ENCODE results near the gene PNPLA1. TPM values are rescaled to one million over a fixed set of nuclear protein-coding genes. Genes with fewer than 3 reads are reported as not detected.

PNPLA1 gene
- total RNA-seq, 1 donor from 2014 or later: 0.14 TPM

DNA sequence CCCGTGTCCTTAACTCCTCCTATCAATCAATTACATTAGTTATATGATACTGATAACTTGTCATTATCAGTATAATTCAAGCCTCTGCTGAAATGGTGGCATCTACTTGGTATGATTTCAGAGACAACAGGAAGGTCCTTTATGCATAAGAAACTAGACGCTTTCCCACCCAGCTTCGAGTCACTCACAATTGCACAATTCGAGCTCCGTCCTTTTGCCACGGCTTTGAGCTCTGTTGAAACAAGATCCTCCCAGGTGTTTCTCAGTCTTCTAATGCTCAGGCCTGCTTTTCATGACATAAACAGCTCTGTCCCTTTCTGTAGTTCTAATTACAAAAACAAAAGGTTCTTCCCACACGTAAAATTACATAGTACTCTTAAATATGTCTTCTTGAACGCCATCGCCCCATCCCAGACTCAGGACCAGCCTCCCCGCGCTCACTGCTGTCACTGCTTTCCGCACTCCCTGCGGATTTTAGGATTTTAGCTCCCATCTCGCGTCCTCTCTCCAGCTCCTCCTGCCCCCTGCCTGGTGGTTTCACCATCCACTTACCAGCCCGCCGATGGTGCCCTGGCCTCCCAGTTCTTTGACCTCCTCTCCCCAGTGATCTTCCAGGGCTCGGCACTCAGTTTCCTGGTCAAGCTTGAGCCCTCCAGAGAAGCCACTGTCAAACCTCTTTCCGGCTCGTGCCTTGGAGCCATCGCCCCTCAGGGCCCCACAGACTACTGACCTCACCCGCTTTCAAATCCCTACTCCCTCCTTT lies 23.2 kb upstream of the PNPLA1 start:
- no peak for DNase-seq (ENCODE audit: low spot score)

DNA sequence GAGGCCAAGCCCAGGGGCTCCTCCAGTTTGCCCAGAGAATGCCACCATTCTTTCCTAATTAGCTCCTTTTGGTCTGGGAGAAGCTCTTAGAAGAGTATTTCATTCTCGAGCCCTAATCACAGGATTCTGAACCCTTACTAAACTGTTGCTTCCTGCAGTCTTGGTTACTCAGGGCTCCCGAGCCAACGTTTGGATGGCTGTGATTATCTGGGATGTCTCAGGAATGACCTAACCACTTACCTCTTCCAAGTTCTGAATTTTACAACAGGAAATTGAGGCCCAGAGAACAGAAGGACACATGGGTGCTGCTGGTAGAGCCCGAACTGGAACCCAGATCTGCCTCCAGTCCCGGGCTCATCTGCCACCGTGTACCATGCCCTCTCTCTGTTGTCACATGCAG lies 22.2 kb upstream of the PNPLA1 start:
- no peak for DNase-seq (ENCODE audit: low spot score)

DNA sequence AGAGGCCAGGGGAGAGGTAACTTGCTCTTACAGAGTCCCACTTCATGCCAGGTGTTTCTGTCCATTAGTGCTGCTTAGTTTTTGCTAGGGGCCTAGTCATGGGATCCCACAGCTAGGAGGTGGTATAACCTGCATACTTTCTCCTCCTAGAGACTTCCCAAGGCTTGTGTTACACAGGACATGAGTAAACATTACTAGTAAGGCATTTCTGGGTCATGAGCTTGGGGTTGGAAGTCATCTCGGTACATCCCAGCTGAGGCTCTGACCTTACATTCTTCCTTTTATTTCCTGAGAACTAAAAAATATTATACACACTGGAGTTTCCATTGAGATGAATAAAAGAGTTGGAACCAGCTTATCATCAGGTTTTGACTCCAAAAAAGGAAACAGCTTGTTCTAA lies 20.9 kb upstream of the PNPLA1 start:
- DNase-seq (ENCODE audit: low spot score): no peak

DNA sequence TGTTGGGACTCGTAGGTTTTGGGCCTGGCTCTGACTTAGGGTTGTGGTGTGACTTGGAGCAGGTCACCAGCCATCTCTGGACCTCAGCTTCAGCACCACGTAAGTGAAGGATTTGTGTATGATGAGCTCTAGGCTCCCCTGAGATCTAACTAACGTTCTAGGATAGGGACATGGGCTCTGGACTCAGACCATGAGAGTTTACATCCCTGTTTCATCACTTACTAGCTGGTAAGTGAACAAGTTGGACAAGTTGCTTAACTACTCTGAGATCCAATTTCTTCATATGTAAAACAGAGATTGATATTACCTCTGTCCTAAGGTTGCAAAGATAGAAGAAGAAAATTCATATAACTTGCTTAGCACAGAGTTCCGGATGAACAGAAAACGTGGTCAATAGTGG lies 20.3 kb upstream of the PNPLA1 start:
- no peak for DNase-seq (ENCODE audit: low spot score)

DNA sequence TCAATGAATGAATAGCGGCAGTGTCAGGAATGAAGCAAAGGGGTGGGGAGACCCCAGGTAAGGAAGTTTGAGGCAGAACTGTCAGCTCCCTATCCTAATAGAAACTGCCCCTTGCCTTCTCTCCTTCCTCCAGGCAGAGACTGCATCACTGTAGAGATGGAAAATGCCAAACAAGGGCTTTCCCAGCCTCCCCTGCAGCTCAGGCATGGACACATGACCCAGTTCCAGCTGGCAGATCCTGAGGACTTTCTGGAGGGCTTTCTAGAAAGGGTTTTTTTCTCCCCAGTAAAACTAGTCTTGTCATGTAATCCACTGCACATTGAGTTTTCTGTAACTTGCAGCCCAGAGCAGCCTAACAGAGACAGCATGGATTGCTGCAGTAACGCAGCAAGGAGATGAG lies 17.9 kb upstream of the PNPLA1 start:
- DNase-seq (ENCODE audit: low spot score): no peak

DNA sequence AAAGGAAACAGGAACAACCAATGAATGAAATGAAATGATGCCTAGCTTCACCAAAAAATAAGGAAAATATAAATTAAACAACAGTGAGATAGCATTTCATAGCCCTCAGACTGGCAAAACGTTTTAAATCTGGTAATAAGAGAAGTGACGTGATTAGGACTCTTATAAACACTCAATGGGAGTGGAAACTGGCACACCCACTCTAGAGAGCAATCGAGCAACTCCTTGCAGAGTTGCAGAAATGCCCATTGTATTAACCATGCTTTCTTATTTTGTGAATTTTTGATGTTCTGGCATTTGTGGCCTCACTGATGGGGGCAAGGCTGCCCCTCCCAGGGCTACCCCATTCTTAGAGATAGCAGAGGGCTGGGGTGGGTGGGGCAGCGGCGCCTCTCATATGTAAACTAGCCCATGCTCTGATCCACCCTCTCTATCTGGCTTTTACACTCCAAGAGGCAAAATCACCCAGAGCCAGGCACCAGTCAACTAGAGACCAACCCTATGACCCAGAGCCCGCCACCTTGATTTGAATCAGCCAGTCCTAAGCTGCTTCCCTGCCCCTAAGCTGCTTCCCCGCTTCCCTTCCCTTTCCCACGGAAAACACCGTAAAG lies 6.4 kb upstream of the PNPLA1 start:
- DNase-seq (ENCODE audit: low spot score): no peak

DNA sequence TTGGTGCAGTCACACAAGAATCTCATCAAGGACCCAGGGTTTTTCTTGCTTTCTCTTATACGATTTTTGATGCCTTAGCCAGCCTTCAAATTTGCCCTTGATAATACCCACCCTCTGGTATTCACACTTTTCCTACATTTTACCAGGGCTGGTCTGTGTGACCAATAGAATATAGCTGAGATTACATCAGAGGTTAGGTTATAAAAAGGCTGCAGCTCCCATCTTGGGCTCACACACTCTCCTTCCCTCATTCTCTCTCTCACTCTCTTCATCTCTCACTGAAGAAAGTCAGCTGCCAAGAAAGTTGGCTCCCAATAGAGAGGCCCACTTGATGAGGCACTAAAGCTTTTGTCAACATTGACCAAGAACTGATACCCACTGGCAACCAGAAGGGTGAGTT lies 4.1 kb upstream of the PNPLA1 start:
- no peak for DNase-seq (ENCODE audit: low spot score)

DNA sequence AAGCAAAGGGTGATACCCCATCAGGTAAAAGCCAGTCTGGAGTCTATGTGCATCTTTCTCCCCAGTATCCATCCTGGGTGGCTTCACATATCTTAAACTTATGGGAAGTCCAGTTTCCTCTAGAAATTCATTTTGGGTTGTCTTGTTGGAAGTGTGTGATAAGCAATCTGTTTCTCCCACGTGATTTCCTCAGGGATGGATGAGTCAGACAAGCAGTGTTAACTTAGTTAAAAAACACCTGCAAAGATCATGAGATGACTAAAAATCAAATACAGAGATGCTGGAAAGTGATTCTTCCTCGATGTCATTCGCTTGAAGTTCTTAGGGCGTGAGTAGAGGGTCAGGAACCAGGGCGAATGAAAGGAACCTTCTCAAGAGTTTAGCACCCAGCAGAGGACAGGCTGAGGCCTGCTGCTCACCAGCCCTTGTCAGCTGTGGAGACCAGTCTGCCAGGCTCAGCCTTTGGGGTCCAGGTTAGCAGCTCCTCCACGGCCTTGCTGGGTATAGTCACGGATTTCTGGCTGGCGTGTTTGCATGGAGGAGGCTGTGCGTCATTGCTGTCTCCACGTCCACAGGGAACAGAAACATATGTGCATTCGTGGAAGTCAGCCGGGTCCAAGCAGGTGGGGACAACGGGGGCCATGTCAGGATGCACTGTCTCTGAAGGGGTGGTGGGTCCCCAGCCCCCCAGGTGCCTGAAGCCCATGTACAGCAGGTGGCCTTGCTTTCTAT lies 2.8 kb upstream of the PNPLA1 start:
- no peak for DNase-seq (ENCODE audit: low spot score)

DNA sequence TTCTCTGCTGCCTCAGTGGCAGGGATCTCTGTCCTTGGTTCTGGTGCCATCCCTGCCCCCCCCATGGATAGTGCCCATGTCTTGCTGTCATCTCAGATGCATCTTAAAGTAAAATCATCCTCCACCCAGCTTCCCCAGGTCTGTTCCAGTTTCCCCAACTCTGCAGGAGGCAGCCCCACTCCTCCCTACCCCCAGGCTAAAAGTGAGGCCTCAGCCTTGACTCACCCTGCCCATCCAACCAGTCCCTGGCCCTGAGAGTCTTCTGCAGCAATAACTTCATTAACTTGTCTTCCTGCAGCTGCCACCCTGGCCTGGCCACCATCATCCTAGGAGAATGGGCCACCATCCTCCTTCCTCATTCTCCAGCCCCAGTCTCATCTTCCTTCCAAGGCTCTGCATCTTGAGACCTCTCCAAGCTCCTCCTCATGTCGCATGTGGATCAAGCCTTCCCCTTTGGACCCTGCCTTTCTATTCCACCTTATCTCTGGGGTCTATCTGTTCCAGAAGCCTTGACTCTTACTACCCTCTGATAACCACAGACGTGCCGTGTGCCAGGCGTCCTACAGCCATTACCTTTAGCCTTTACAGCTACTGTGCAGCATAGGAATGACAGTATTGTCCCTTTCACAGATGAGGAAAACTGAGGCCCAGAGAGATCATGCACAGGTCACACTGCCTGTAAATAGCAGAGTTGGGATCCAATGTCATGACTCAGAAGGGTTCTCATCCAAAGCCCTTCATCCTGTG lies 2.0 kb upstream of the PNPLA1 start:
- no peak for DNase-seq (ENCODE audit: low spot score)

DNA sequence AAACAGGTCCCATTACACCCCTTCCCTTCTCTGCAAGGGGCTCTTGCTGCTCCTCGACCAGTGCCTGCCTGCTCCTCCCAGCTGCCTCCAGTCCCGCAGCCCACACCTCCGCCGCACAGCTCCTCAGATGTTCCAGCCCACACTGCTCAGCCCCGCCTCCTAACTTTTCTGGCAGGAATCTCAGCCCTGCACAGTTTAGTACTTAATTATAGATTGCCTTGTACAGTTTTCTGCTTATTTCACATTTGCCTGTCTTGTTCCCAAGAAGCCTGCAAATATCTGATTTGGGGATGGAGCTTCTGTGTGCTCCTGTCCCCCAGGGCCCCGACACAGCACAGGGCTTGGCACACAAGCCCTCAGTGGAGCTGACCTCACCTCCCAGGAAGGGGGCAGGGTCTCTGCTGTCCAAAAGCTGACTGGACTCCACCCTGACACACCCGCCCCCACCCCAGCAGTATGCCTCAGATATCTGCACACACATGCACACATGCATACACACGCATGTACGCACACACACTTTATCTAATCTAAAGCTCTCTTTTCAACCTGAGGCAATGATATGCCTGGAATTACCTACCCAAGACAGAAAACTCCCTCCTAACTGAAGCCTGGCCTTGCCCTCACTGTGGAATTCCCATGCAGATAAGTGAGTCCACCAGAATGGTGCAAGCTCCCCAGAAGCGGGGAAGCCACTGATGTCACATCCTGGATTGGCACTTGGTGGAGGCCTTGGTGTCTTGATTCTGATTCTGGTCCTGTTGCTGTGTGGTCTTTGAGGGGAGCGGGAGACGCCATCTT lies 1.2 kb upstream of the PNPLA1 start:
- no peak for DNase-seq (ENCODE audit: low spot score)

DNA sequence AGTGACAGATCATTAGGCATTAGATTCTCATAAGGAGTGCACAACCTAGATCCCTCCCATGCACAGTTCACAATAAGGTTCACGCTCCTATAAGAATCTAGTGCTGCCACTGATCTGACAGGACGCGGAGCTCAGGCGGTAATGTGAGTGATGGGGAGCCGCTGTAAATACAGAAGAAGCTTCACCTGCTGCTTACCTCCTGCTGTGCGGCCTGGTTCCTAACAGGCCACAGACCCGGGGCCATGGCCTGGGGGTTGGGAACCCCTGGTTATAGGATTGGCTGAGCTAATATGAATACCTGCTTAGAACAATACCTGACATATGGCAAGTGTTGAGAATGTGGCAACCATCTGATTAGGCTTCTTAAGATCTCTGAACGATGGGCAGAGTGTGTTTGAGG lies 2.4 kb downstream of the PNPLA1 start:
- no peak for DNase-seq (ENCODE audit: low spot score)

DNA sequence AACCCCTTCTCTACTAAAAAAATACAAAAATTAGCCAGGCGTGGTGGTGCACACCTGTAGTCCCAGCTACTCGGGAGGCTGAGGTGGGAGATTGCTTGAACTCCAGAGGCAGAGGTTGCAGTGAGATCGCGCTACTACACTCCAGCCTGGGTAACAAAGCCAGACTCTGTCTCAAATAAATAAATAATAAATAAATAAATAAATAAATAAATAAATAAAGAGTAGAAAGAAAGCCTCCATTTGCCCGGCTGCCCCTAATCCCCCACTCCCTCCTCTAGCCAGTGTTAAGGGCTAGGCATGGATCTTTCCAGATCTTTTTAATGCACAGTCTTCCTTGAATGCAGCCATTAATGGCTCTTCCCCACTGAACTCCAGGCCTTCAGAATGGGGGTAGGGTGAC lies 3.2 kb downstream of the PNPLA1 start:
- no peak for DNase-seq (ENCODE audit: low spot score)

DNA sequence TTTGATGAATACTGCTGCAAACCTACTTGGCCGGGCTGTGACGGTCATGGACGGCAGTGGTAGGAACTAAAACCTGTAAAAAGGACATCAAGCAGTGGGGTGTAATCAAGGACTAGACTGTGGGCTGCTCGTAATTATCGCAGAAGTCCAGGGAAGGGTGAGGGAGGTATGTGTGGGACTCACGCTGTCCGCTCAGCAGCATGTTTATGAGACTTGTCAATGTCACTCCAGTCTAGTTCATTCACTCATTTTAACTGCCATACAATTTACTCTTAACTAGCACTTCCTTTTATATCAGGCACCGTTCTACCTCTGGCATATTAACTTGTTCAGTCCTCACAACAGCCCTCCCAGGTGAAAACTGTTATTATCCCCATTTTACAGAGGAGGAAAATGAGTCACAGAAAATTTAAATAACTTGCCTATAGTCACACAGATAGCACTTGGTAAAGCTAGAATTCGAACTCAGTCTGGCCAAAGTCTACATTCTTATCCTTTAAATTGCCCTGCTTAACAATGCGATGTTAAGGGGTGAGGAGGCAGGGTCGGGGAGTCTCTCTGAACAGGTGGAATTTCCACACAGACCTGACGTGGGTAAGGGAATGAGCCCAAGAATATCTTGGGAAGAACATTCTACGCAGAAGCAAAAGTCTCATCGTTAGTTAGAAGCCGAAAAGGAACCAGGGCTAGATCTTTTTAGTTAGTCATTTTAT lies 4.1 kb downstream of the PNPLA1 start:
- no peak for DNase-seq (ENCODE audit: low spot score)

DNA sequence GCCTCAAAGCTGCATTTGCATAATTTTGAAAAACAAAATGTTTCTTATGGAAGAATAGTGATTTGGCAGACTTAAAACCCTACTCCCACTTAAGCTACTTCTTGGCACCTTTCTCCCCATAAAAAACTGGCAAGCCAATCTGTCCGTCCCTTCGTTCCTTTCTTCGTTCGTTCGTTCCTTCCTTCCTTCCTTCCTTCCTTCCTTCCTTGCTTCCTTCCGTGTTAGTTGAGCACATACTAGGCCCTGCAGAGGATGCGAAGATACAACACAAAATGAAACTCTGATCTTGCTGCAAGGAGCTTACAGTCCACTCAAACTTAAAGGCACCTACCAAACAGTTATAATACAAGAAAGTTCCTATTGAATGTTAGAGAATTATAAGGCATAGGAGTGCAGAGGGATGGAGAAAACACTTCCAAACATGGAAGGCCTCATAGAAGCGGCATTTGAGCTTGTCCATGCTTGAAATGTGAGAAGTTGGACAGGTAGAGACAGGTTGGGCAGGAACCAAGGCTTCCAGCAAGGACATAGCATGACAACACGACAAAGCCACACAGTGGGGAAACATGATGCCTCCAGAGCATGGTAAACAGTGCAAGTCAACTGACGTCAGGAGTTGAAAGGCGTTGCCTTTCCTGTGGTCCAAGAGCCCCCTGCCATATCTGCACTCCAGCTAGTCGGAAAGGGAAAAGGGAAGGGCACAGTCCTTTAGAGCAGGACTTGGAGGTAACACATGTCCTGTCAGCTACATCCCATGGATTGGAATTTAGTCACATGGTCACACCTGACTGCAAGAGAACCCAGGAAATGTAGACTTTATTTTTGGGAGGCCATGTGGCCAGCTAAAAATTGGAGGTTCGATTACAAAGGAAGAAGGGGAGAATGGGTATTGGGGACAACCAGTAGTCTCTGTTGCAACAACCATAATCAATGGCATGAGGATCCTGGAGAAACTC lies 7.0 kb downstream of the PNPLA1 start:
- no peak for DNase-seq (ENCODE audit: low spot score)

DNA sequence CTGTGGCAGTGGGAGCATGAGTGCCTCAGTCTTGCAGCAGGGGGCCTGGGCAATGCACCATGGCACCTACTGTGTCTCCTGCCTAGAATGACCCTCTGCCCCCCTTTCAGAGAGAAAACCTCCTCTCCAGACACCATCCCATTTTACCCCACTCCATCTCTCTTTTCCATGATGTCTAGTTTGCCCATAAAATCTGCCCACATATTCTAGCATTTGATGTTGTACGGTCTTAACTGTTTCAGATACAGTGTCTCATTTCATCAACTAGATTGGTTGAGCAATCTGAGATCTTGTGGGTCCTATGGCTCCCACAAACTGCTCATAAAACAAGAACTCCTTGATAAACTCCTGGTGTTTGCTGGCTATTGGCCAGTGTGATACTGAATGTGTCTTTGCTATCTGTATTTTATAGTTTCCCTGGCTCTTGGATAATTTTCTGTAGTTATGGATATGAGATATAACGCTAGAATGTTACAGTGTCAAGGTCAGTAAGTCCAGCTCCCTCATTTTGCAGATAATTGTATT lies 8.1 kb downstream of the PNPLA1 start:
- no peak for DNase-seq (ENCODE audit: low spot score)

DNA sequence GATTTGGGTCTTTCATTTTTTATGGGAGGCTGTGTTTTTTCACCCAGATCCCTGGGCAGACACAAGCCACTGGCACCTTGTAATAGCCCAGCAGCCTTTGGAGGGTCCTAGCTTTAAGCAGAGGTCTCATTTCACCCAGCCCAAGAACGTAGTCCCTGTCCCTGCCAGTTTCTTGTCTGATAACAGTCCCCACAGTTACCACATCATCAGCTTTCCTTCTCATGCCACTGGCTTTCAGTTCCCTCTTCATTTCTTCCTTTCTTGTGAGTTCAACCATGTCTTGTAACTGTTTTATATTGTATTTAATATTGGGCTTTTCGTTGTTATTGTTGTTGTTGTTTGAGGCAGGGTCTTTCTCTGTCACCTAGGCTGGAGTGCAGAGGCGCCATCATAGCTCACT lies 10.6 kb downstream of the PNPLA1 start:
- DNase-seq (ENCODE audit: low spot score): no peak

DNA sequence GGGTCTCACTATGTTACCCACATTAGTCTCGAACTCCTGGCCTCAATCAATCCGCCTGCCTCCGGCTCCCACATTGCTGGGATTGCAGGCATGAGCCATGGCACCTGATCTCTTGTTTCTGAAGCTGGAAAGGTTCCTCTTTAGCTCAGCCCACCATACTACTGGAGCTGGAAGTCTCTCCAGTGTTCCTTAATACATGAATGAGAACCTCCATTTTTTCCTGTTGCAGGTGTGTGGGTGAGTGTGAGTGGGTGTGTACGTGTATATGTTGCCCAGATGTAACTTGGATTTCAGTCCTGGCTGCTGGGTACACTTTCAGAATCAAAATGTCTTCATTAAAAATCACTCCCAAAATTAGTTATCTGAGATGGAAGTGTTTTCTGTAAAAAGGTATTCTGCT lies 11.1 kb downstream of the PNPLA1 start:
- DNase-seq (ENCODE audit: low spot score): no peak

DNA sequence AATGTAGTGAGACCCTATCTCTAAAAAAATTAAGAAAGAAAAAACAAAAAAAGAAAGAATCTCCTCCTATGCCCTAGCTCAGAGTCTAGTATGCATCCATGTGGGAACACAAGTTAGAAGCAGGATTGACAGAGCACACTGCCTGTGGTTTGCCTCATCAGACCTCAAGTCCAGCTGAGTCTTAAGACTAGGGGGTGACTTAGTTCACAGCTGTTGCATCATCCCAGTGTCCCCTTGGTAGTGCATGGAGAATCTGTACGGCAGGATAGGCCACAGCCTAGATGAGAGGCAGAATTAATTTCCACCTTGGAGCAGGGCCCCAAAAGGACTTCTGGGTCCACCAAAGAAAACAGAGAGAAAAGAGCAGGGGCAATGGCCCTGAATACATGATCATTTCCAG lies 13.7 kb downstream of the PNPLA1 start:
- DNase-seq (ENCODE audit: low spot score): no peak

DNA sequence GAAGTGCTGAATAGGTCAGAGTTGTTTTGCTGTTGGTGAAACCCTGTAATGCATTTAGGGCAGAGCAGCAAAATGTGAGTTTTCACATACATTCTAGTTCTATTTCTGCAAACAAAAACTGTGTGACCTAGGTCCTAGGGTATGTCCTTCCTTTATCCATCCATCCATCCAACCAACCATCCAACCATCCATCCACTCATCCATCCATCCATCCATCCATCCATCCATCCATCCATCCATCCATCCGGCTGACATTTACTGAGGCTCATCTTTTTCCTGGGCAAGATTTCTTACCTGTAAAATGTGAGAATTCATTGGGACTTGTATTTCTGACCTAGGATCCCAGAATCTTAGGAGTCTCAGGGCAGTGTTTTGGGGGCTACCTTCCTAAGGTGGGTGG lies 14.5 kb downstream of the PNPLA1 start:
- no peak for DNase-seq (ENCODE audit: low spot score)
